NCI-H748 treated with DMSO at 0.1 percent for 48 hours (cell line): ENCODE results near the gene HIGD2B.
"Not testable (repeated sequence)": the region's sequence is repeated elsewhere in the genome, so short reads cannot be mapped to it uniquely, and the experiment has no call there.

Source experiments
- DNase-seq: peaks from one replicate; lab custom pipeline; 2025; lab: John Stamatoyannopoulos, UW

The HIGD2B gene

GRCh38 chr15:72676838-72677237, 9.1 kb downstream of the HIGD2B start:
- DNase-seq, result no peak

DNA sequence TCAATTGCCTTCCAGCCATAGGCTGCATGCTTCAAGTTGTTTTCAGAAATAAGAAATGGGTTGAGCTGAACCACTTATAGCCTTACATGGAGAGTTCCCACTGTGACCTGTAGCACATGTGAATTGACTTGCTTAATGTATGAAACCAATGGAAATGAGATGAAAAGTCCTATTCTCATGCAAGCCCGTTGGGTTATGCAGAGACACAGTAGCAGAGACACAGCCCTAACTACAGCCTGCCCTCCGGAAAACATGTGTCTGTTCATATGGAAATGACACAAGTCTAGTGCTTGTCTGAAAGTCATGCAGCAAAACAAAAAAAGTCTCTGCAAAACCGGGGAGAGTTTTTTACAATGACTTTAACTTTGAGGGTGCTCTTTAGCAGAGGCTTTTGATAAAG, 14.5 kb downstream of the HIGD2B start:
- no peak for DNase-seq

DNA sequence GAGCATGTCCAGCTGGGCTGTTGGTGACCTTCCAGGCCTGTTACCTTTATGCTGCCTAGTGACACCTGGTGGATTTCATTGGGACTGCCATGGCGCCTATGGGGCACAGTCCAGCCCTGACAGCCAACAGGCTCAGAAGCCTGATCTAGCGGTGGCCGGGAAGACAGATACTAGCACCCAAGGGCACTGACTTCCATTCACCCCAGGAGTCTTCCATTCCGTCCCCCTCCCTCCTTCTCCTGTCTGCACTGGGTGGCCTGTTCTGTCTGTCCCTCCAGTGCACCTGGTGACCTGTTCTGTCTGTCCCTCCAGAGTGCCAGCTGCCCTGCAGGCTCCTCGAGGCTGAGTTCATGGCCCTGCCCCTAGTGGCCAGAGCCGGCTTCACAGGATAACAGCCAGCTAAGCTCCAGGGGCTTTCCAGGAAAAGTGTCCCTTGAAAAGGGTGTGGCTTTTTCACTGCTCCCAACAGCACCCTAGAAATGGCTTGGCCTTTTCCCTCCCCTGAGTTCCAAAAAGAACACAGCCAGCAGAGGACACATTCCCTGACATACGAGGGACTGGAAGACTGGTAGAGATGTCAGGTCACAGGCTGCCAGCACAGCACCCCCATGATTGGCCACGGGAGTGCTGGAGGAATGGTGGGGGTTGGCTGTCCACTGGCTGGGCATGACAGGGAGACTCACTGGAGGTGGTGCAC, 15.2 kb downstream of the HIGD2B start:
- DNase-seq, result not testable (repeated sequence)

- not testable (repeated sequence) for DNase-seq
Observed at GRCh38 chr15:72669803-72670202, 16.2 kb downstream of the HIGD2B start.

- DNase-seq, result not testable (repeated sequence)
Observed at GRCh38 chr15:72665706-72666105, 20.3 kb downstream of the HIGD2B start.

DNA sequence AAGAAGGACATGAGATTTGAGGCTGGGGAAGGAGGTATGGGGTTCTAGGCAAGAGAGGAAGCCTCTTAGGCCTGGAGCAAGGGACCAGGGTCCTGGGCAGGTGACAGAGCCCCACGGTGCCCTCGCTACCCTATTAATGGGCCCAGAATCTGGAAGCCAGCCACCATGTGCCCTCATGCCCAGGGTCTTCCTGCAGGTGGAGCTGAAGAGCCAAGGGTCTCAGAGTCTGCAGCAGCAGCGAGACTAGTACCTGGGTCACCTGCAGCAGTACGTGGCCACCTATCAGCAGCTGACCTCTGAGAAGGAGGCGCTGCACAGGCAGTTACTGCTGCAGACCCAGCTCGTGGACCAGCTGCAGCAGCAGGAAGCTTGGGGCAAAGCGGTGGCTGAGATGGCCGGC, 22.1 kb downstream of the HIGD2B start:
- DNase-seq, result not testable (repeated sequence)

GRCh38 chr15:72661081-72661480, 24.9 kb downstream of the HIGD2B start:
- DNase-seq, result not testable (repeated sequence)

DNA sequence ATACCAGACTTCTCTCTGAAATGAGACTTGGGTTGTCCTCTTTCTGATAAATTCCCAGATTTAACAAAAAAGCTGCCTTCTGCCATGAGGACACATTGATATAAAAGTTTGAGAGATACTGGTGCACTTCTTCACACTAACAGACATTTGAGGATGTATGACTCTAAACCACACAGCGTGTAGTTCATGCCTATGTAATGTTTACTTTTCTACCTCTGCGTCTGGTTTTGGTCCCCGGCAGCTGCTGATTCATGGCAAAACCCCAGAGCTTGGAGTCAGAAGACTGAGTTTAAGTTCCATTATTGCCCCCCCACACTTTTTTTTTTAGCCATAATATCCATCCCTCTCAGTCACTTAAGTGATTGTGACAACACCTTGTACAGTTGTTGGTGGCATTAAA, 30.0 kb downstream of the HIGD2B start:
- not testable (repeated sequence) for DNase-seq

DNA sequence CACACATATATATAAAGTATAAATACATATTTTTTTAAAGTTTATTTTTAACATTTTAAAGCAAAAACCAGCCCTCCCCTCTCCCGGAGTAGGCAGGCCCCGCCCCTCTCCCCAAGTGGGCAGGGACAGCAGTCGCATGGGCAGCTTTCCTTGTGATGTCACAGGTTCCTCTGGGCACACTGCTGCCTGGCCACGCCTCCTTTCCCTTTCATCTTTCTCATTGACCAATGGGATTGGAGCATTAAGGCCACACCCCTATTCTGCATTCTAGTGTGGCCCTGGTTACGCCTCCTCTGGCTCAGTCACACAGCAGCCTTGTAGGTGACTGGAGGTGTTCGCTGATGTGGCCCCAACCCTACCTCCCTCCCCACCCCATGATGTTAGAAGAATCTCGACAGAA, 31.6 kb downstream of the HIGD2B start, which contains the start of gene GOLGA6B:
Gene GOLGA6B, plus strand, starts transcription at position 301 of the 400 bp plus-strand sequence. Its CDS starts 41 bp downstream, at position 342.
- not testable (repeated sequence) for DNase-seq

DNA sequence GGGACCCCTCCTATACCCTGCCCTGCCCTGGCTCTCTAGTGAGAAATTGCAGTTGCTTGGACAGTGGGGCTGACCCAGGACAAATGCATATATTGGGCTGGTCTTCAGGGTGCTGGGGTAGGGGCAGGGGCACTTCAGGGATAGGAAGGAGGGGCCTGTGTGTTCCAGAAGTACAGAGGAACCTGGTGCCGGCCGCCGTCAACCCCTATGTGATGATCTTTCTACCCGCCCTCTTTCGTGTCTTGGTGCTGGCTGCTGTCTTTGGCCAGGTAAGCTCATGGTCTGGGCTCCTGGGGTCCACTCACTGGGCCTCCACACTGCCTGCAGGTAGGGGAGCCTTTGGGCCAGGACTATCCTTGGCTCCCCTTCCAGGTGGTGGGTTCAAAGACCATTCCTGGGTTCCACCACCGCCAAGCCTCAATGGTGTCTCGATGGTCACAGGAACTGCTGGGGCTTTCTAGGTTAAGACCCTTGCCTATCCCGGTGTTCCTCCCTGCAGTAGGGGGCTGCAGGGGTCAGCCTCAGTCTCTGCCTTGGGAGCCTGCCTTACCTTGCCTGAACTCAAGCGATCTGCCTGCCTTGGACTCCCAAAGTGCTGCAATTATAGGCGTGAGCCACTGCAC, 37.2 kb downstream of the HIGD2B start:
- DNase-seq, result not testable (repeated sequence)

GRCh38 chr15:72642271-72642670, 43.7 kb downstream of the HIGD2B start:
- DNase-seq, result not testable (repeated sequence)

GRCh38 chr15:72639759-72640483, 46.1 kb downstream of the HIGD2B start:
- not testable (repeated sequence) for DNase-seq

GRCh38 chr15:72636519-72637282, 49.3 kb downstream of the HIGD2B start:
- DNase-seq, result not testable (repeated sequence)

GRCh38 chr15:72629068-72629570, 56.9 kb downstream of the HIGD2B start:
- not testable (repeated sequence) for DNase-seq

GRCh38 chr15:72628249-72629067, 57.5 kb downstream of the HIGD2B start:
- DNase-seq, result not testable (repeated sequence)

GRCh38 chr15:72626153-72626552, 59.8 kb downstream of the HIGD2B start:
- not testable (repeated sequence) for DNase-seq
